AG09309 (cell line): Measurements from ENCODE around the gene HIPK1.
"Not testable (repeated sequence)": the region's sequence is repeated elsewhere in the genome, so short reads cannot be mapped to it uniquely, and the experiment has no call there.

Experiments
- DNase-seq: peaks from one replicate; pipeline ENCODE4 v3.0.0-alpha.2; 2010; ENCODE audit warnings: low read depth
- H3K4me3 ChIP-seq: 2 replicates; pipeline ENCODE4 v1.5.1; 2011; ENCODE audit warnings: mild to moderate bottlenecking, low read depth, low read length, moderate library complexity; ENCODE audit not compliant: control insufficient read depth
- CTCF ChIP-seq: IDR thresholded peaks from 2 replicates; pipeline ENCODE4 v1.5.1; 2011; ENCODE audit warnings: mild to moderate bottlenecking, low read depth, low read length, inconsistent platforms; ENCODE audit not compliant: insufficient read depth, control insufficient read depth; ENCODE audit errors: missing control alignments

The HIPK1 gene

GRCh38 chr1:114002492-114003239, 73.5 kb downstream of the HIPK1 start:
- DNase-seq, result no peak
- H3K4me3 ChIP-seq, result no peak overlapping the region
- no peak for TF ChIP-seq CTCF

DNA sequence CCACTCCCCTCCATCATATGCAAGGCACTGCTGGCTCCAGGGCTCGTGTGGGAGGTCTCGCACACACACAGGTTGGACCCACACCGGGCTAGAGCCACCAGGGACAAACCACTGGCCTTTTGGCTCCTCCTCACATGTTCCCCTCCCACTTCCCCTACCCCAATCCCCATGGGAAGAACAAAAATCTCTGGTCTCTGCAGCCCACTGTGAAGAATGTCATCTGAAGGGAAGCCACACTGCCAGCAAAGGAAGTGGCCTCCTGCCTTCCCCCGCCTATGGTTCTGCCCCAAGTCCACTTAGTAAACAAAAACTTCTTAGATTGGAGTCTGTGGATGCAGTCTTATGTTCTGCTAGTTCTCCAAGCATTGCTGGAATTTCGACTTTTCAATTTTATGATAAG, 74.3 kb downstream of the HIPK1 start:
- H3K4me3 ChIP-seq, result no peak overlapping the region
- no peak for TF ChIP-seq CTCF
- DNase-seq, result no peak

GRCh38 chr1:114006825-114007224, 77.7 kb downstream of the HIPK1 start:
- H3K4me3 ChIP-seq, DNase-seq: not testable (repeated sequence)

DNA sequence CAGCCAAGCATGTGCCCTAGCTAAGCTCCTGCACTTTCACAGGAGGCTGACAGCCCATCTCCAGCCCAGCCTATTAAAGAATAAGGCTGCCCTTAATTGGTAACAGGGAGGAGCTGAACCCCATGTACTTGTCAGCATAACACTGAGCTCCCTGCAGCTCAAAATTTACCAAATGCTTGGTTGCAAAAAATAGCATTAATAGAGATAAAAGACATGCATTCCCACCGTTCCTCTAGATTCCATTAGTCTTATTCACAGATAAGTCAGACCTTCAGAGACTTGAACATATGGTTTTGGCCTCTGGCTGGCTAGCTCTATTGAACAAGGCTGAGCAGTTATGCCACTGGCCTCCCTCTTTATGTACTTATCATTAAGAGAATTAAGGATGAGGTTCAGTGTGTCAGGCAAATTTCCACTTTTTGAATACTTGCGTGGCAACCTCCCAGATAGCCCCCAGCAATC, 79.4 kb downstream of the HIPK1 start:
- DNase-seq, result no peak
- TF ChIP-seq CTCF, result no peak
- H3K4me3 ChIP-seq, result no peak overlapping the region

DNA sequence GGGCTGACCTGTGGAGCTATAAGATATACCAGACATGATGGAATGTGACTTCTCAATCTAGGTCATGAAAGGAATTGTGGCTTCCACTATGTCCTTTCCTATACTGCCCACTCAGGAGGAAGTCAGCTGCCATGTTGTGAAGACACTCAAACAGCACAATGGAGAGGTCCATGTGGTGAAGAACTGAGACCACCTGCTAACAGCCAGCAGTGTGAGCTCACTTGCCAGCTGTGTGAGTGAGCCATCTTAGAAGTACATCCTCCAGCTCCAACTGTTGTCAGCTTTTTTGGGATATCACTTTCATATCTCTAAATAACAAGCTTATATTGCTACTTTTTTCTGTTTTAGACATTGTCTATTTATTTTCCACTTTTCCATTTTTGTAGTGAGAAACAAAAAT, 79.9 kb downstream of the HIPK1 start:
- no peak for TF ChIP-seq CTCF
- DNase-seq, result no peak
- H3K4me3 ChIP-seq, result no peak overlapping the region

DNA sequence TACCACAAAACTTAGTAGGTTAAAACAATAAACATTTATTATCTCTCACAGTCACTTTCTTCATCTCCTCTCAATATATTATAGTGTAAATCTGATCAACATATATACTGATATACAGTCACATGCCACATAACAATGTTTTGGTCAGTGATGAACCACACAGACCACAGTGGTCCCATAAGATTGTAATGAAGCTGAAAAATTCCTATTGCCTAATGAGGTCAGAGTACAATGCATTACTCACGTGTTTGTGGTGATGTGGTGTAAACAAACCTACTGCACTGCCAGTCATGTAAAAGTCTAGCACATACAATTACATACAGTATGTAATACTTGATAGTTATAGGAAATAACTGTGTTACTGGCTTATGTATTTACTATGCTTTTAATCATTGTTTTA, 80.3 kb downstream of the HIPK1 start:
- no peak overlapping the region for H3K4me3 ChIP-seq
- TF ChIP-seq CTCF, result no peak
- DNase-seq, result no peak

DNA sequence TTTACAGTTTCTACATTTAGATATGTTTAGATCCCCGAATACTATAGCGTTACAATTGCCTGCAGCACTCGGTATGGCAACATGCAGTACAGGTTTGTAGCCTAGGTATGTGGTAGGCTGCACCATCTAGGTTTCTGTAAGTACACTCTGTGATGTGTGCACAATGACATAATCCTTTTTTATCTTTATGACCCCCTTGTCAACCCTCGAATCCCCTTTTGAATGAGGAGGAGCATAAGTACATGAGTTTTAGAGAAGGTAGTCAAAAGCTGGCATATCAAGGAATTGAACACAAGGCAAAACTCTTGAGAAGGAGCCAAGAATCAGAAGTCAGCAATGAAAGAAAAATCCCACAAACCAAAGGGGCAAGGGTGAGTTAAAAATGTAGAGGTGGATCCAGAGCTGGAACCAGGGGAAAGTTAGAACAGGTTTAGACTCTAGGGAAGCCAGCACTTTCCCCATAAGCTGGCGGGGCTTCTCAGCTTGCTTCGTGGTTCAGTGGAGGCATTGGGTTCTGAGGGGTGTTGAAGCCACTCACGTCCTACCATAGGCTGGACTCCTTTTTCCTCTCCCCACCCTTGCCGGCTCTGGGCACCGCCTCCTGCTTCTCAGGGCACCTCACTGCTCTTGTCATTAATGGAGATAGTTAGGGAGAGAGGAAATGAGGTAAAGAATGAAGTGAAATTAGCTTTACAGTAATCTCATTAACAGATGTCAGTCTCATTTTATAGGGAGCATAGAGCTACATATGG, 81.5 kb downstream of the HIPK1 start:
- no peak for TF ChIP-seq CTCF
- no peak overlapping the region for H3K4me3 ChIP-seq
- no peak for DNase-seq
